Measurements from ENCODE around the gene SNX30.

GRCh38 chr9:112765281-112765680, 14.7 kb downstream of the SNX30 start:
- TF ChIP-seq CTCF (tag by site-specific recombination; IDR thresholded peaks at IDR 0.05), result no peak
- TF ChIP-seq ZXDB (tag by site-specific recombination; IDR thresholded peaks at IDR 0.05), result no peak
- no peak for TF ChIP-seq OVOL3 (tag by site-specific recombination; IDR thresholded peaks at IDR 0.05)
- no peak for TF ChIP-seq HOXA7 (CRISPR knock-in tag; IDR thresholded peaks at IDR 0.05; ENCODE audit: borderline replicate concordance)

All from HEK293 (cell line).